ENCODE results near the gene SEC24D.

The SEC24D gene

GRCh38 chr4:118845552-118846050 is 9.7 kb upstream of the SEC24D start:
- H3F3A ChIP-seq (ENCODE audit: low read depth), result no peaks in the 10 kb centered on the region; the same call in 1 of the 2 replicates
- no peaks in the 10 kb centered on the region for H3K9me2 ChIP-seq (replicated peaks; ENCODE audit: low read depth, low read length)
- H3K9me3 ChIP-seq (ENCODE audit: insufficient read depth, low read depth, low read length), result no peaks in the 10 kb centered on the region
- no peak overlapping the region for H3K9ac ChIP-seq (ENCODE audit: low read depth, low read length, poor library complexity, severe bottlenecking)
- no peaks in the 10 kb centered on the region for H3K27me3 ChIP-seq (ENCODE audit: insufficient read depth, low read length, poor library complexity, severe bottlenecking)
- H4K20me1 ChIP-seq (ENCODE audit: insufficient read depth, low read length, poor library complexity, severe bottlenecking), result no peaks in the 10 kb centered on the region
- H3K4me2 ChIP-seq (ENCODE audit: low read depth, low read length, poor library complexity, severe bottlenecking), result no peak overlapping the region
- TF ChIP-seq EZH2phosphoT487 (IDR thresholded peaks at IDR 0.05; ENCODE audit: borderline replicate concordance), result no peak
- TF ChIP-seq, protein P1, sequence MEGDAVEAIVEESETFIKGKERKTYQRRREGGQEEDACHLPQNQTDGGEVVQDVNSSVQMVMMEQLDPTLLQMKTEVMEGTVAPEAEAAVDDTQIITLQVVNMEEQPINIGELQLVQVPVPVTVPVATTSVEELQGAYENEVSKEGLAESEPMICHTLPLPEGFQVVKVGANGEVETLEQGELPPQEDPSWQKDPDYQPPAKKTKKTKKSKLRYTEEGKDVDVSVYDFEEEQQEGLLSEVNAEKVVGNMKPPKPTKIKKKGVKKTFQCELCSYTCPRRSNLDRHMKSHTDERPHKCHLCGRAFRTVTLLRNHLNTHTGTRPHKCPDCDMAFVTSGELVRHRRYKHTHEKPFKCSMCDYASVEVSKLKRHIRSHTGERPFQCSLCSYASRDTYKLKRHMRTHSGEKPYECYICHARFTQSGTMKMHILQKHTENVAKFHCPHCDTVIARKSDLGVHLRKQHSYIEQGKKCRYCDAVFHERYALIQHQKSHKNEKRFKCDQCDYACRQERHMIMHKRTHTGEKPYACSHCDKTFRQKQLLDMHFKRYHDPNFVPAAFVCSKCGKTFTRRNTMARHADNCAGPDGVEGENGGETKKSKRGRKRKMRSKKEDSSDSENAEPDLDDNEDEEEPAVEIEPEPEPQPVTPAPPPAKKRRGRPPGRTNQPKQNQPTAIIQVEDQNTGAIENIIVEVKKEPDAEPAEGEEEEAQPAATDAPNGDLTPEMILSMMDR (conservative IDR thresholded peaks at IDR 0.05; ENCODE audit: low read length), result no peak
- no peak overlapping the region for H3K4me3 ChIP-seq (ENCODE audit: low read length, poor library complexity, severe bottlenecking)
- peaks cover 7% of the 10 kb centered on the region for H3K4me1 ChIP-seq (ENCODE audit: insufficient read depth, low read length, poor library complexity, severe bottlenecking)
- H2AFZ ChIP-seq (ENCODE audit: low read length), result no peak overlapping the region
- H3K36me3 ChIP-seq (ENCODE audit: insufficient read depth, low read length), result no peaks in the 10 kb centered on the region
- no peaks in the 10 kb centered on the region for H3K79me2 ChIP-seq (ENCODE audit: insufficient read depth, low read length)

DNA sequence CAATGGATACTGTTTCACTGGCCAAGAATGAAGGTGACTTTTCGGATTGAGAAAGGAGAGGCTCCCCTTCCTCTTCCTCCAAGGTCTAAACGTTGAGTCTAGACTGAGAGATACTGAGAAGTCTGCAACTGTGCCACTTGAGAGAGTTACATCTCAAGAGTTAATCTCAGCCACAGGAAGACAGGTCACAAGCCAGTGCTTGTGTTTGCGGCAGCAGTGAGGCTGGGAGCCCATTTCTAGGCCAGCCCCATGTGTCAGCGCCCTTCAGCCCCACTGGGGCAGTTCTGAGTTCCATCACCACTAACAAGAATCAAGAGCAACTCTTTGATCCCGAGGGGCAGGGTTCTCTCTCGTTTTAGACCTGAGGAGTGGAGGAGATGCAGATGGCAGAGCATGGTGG is 7.3 kb upstream of the SEC24D start:
- H3K9ac ChIP-seq (ENCODE audit: low read depth, low read length, poor library complexity, severe bottlenecking), result no peak overlapping the region
- TF ChIP-seq, protein P1 (conservative IDR thresholded peaks at IDR 0.05; ENCODE audit: low read length), result no peak
- TF ChIP-seq EZH2phosphoT487 (IDR thresholded peaks at IDR 0.05; ENCODE audit: borderline replicate concordance), result no peak

DNA sequence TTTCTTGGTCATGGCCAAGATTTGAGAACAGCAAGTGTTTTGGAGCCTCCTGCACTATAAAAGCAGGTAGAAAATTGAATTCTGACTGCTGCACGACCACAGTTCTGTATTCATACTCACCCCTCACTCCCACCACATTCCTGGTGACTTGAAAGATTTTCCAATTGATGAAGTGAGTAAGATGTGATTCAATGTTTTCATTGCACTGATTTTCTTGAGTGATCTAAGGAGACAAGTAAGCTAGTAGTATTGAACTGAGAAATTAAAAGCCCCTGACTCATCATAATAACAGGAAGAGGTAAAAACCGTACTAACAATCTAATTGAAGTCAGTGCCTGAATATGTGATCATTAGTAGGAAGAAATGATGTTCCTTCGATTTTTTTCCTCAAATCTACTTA is 6.1 kb upstream of the SEC24D start:
- no peaks in the 10 kb centered on the region for H3K9me3 ChIP-seq (ENCODE audit: insufficient read depth, low read depth, low read length)
- no peak overlapping the region for H3K9ac ChIP-seq (ENCODE audit: low read depth, low read length, poor library complexity, severe bottlenecking)
- H3K4me1 ChIP-seq (ENCODE audit: insufficient read depth, low read length, poor library complexity, severe bottlenecking), result peaks cover under 1% of the 10 kb centered on the region
- H3K36me3 ChIP-seq (ENCODE audit: insufficient read depth, low read length), result no peaks in the 10 kb centered on the region
- no peaks in the 10 kb centered on the region for H3K9me2 ChIP-seq (replicated peaks; ENCODE audit: low read depth, low read length)
- no peak overlapping the region for H3K4me3 ChIP-seq (ENCODE audit: low read length, poor library complexity, severe bottlenecking)
- H3K27me3 ChIP-seq (ENCODE audit: insufficient read depth, low read length, poor library complexity, severe bottlenecking), result no peaks in the 10 kb centered on the region
- TF ChIP-seq EZH2phosphoT487 (IDR thresholded peaks at IDR 0.05; ENCODE audit: borderline replicate concordance), result no peak
- TF ChIP-seq, protein P1 (conservative IDR thresholded peaks at IDR 0.05; ENCODE audit: low read length), result no peak
- no peaks in the 10 kb centered on the region; the same call in 1 of the 2 replicates for H3F3A ChIP-seq (ENCODE audit: low read depth)
- no peak overlapping the region for H3K4me2 ChIP-seq (ENCODE audit: low read depth, low read length, poor library complexity, severe bottlenecking)
- H4K20me1 ChIP-seq (ENCODE audit: insufficient read depth, low read length, poor library complexity, severe bottlenecking), result no peaks in the 10 kb centered on the region
- H3K79me2 ChIP-seq (ENCODE audit: insufficient read depth, low read length), result no peaks in the 10 kb centered on the region
- H2AFZ ChIP-seq (ENCODE audit: low read length), result no peak overlapping the region

More for the DNA sequence above, 7.3 kb upstream of the SEC24D start:
- Histone ChIP-seq H3K4me3 (ENCODE audit: low read length, poor library complexity, severe bottlenecking) (no peak overlapping the region), H3K36me3 (ENCODE audit: insufficient read depth, low read length) (no peaks in the 10 kb centered on the region), H3K79me2 (ENCODE audit: insufficient read depth, low read length) (no peaks in the 10 kb centered on the region), H3F3A (ENCODE audit: low read depth) (no peaks in the 10 kb centered on the region; the same call in 1 of the 2 replicates), H3K27me3 (ENCODE audit: insufficient read depth, low read length, poor library complexity, severe bottlenecking) (no peaks in the 10 kb centered on the region), H3K4me2 (ENCODE audit: low read depth, low read length, poor library complexity, severe bottlenecking) (no peak overlapping the region), H4K20me1 (ENCODE audit: insufficient read depth, low read length, poor library complexity, severe bottlenecking) (no peaks in the 10 kb centered on the region), H3K9me3 (ENCODE audit: insufficient read depth, low read depth, low read length) (no peaks in the 10 kb centered on the region), H2AFZ (ENCODE audit: low read length) (no peak overlapping the region), H3K4me1 (ENCODE audit: insufficient read depth, low read length, poor library complexity, severe bottlenecking) (no peaks in the 10 kb centered on the region), H3K9me2 (replicated peaks; ENCODE audit: low read depth, low read length) (no peaks in the 10 kb centered on the region)
